Left ventricle myocardium superior (tissue), 1 donor: ENCODE data around the gene CSGALNACT2. TPM values are rescaled to one million over a fixed set of nuclear protein-coding genes. Genes with fewer than 3 reads are reported as not detected.
A peak's percentile ranks its signal among the peaks of the same experiment; 100 is the strongest.

Source experiments
- ATAC-seq: fragments of 200-7000 bp; cut with Tn5 transposase; one replicate; pipeline ENCODE4 v1.9.1; 2020; ENCODE audit warnings: mild to moderate bottlenecking, moderate library complexity
- DNase-seq: peaks from one replicate; pipeline ENCODE4 v3.0.0-alpha.2; 2020
- intact Hi-C: fragments of 100-400 bp; cut with micrococcal nuclease; formaldehyde crosslinking; loops from one replicate; pipeline ENCODE4 v1.11.0; 2022
- total RNA-seq: library from RNA; stranded (reverse); fragmentation: NEBNext Ultra II Directional; extraction: Animal tissue kit (Norgen Biotek cat#: 25700); gene quantifications from one replicate; pipeline ENCODE4 v1.2.1, GENCODE V29; 2021
- donor health status: DM: no; HTN: yes; CAD: no; lungs with severe emphysema.

The CSGALNACT2 gene
- total RNA-seq, 1 donor from 2014 or later = 7.7 TPM

DNA sequence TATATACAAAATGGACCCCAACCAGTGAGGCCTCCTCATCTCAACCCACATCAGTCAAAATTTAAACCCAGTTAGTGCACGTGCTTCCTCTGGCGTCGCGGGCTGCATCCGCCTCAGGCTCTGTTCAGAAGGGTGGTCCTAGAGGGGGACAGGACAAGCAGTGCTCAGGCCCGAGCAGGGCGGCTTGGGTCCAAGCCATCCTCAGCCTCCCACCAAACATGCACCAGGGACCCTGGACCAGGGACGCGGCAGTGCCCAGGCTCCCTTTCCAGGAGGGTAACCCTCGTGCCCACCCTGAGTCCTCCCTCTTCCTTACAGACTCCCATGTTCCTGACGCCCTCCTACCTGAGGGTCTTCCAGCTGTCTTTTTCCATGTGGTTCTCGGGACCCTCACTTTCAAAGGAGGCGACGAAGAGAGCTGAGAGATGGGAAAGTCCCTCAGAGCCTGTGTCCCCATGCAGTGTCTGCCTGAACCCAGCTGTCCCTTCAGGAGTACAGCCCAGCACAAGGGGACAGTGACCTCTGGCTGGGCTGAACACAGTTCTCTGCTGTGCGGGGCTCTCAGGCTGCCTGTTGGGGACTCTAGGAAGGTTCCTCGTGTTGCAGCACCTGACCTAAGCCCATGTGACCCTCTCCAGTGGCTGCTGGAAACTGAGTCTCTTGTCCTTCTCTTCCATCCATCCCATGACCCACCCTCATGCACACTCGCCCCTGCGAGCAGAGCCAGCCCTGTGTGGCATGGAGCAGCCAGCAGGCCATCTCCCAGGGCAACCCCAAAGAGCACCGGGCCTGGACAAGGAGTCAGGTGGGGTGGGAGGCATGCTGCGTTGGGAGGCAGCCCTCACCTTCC lies 58.1 kb downstream of the CSGALNACT2 start:
- ATAC-seq (no peak), DNase-seq (no peak)
- intact Hi-C loops = no loop called here

GRCh38 chr10:43196981-43197833 lies 59.0 kb downstream of the CSGALNACT2 start:
- ATAC-seq = no peak
- intact Hi-C loops = no loop called here
- no peak for DNase-seq

DNA sequence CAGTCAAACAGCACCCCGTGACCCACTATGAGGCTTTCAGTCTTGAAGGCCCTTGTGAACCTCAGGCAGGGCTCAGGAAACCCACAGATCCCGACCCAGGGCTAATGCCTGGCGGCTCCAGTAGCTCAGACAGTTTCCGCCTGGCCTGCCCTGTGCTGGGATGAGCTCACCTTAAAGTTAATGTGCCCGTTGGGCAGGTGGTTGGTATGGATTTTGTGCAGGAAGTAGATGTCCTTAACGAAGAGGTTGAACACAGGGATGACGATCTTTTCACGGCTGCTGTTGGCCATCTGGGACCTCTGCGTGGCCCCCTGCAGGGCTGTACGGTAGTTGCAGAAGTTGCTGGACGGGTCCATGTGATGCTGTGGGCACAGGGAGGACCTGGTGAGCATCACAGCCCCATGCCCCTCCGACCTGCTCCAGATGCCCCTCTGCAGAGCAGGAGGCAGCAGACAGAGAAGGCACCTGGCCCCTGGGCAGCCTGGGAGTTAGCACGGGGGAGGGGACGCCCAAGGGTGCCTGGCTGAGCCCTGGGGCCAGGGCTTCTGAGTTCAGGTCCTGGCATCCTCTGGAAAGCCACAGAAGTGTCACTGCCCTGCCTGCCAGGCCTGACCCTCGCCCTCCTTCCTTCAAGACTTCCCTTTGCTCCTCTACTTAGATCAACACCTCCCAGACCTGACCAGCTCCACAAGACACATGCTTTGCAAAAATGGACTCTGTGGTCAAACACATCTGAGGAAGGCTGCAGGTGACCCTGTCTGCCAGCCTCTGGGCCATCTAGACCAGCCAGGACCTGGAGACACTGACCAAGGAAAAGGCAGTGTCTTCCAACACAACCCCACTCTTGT lies 59.8 kb downstream of the CSGALNACT2 start:
- intact Hi-C loops = no loop called here
- ATAC-seq (no peak), DNase-seq (peak; percentile 35)

DNA sequence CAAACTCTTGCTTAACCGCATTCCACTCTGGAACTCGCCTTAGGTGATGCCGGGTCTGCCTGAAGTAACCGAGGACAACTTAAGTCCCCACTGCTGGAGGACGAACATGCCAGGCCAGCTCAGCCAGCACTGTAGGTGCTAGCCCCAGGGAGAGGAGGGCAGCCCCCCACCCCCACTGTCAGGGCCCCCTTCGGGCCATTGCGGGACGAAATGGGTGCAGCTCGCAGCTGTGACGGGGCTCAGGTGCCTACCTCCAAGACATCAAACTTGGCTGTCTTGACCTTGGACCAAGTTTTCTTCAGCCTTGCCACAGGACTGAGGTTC lies 60.4 kb downstream of the CSGALNACT2 start:
- DNase-seq = peak; percentile 5
- intact Hi-C loops = no loop called here
- no peak for ATAC-seq

- DNase-seq = no peak
- no peak for ATAC-seq
- intact Hi-C loops = no loop called here
Observed at GRCh38 chr10:43199088-43199683, 60.9 kb downstream of the CSGALNACT2 start.

- intact Hi-C loops = no loop called here
- ATAC-seq (no peak), DNase-seq (no peak)
Observed at GRCh38 chr10:43199684-43200537, 61.7 kb downstream of the CSGALNACT2 start.

DNA sequence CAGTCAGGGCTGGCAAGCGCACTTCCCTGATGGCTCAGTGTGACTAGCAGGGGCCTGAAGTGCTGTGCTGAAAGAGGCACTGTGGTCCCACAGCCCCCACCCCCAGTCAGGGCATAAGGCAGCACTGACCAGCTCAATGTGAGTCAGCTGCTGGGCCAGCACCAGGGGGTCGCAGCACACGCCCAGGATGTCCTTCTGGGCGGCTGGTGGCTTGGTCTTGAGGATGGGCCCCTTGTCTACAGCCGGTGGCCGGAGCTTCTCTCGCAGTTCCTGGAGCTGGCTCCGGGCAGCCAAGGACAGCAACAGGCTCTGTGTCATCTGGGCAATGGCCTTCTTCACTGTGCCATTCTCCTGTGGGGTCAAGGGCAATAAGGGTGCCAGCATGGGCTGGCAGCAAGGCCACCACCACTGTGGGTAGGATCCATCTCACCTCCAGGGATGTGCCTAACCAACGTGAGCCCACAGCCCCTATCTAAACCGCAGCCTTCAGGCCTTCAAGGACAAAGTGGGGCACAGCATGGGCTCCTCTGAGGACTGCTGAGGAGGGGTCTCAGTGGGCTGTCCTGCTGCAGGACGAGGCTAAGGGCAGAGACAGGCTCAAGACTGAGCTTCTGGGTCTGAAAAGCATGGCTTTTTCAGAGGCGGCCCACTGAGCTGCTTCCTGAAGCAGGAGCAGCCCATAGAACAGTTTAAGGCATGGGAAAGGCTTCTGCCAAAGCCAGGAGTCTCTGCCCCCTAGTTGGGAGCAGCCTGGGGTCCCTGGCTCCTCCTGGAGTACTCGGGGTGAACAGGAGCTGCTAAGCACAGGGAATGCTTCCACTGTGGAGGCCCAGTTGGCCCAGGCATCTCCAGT lies 62.5 kb downstream of the CSGALNACT2 start:
- DNase-seq (peak; percentile 18), ATAC-seq (no peak)
- intact Hi-C loops = no loop called here

DNA sequence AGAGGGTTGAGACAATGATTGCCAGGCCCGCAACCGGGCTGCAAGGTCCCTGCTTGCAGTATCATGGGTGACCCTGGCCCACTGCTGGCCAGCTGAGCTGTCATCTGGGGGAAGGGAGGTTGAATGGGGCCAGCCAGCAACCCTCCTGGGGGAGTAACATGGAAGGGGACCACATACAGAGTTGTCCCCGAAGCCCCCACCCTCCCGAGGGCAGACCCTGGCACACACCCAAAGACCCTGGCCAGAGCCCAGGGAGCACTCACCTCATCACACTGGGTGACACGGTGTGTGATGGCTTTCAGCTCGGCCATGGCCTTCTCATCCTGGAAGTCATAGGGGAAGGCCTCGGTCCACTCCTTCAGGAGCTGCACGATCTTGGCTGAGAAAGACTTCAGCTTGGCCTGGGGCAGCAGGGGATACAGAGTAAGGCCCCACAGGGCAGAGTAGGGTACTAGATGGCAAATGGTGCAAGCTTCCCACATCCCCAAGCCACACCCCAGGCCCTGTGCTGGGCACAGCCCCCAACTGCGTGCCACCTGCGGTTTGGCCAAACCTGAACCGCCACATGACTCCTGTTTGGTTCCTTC lies 63.4 kb downstream of the CSGALNACT2 start:
- DNase-seq (peak; percentile 20), ATAC-seq (no peak)
- intact Hi-C loops = no loop called here

- DNase-seq = peak; percentile 51
- intact Hi-C loops = no loop called here
- ATAC-seq = peak; percentile 47
Observed at GRCh38 chr10:43202224-43202656, 64.0 kb downstream of the CSGALNACT2 start.

GRCh38 chr10:43202657-43203447 lies 64.6 kb downstream of the CSGALNACT2 start:
- intact Hi-C loops = no loop called here
- peak; percentile 65 for ATAC-seq

GRCh38 chr10:43203448-43204041 lies 65.3 kb downstream of the CSGALNACT2 start:
- intact Hi-C loops = no loop called here

More at GRCh38 chr10:43202657-43203447, 64.6 kb downstream of the CSGALNACT2 start:
- peak; percentile 54 for DNase-seq

GRCh38 chr10:43204042-43204942 lies 66.0 kb downstream of the CSGALNACT2 start:
- ATAC-seq (no peak), DNase-seq (peak; percentile 6)
- intact Hi-C loops = no loop called here

More at GRCh38 chr10:43203448-43204041, 65.3 kb downstream of the CSGALNACT2 start:
- peak; percentile 32 for DNase-seq
- ATAC-seq = peak; percentile 17

- intact Hi-C loops = no loop called here
- ATAC-seq (peak; percentile 69), DNase-seq (peak; percentile 50)
Observed at GRCh38 chr10:43204943-43205671, 66.9 kb downstream of the CSGALNACT2 start.
